Stomach smooth muscle (tissue), 2 donors: ENCODE measurements around the gene TOX2.

Experiments
- H3K27ac ChIP-seq: one replicate; pipeline ENCODE4 v1.7.0; 2013; ENCODE audit warnings: mild to moderate bottlenecking, low read length, inconsistent platforms
- H3K27me3 ChIP-seq, 2 donors: one replicate each; pipeline ENCODE4 v1.7.0; 2013; ENCODE audit warnings: low read length in 2 of 2; ENCODE audit not compliant: insufficient read depth in 2 of 2, control insufficient read depth in 1 of 2
- H3K36me3 ChIP-seq, 2 donors: one replicate each; pipeline ENCODE4 v1.7.0; 2013; ENCODE audit warnings: low read length in 2 of 2; ENCODE audit not compliant: control insufficient read depth in 2 of 2, insufficient read depth in 2 of 2
- H3K4me1 ChIP-seq: one replicate; pipeline ENCODE4 v1.7.0; 2013; ENCODE audit warnings: low read length; ENCODE audit not compliant: control insufficient read depth, insufficient read depth
- H3K4me3 ChIP-seq, 2 donors: one replicate each; pipeline ENCODE4 v1.7.0; 2013; ENCODE audit warnings: low read length in 2 of 2
- H3K9ac ChIP-seq, 2 donors: one replicate each; pipeline ENCODE4 v1.7.0; 2013; ENCODE audit warnings: low read length in 2 of 2, mild to moderate bottlenecking in 1 of 2
- H3K9me3 ChIP-seq, 2 donors: one replicate each; pipeline ENCODE4 v1.7.0; 2013; ENCODE audit warnings: low read length in 2 of 2; ENCODE audit not compliant: control insufficient read depth in 2 of 2
- donor health status: healthy.
- donor health status: Pancreatic carcinoma.

The TOX2 gene

DNA sequence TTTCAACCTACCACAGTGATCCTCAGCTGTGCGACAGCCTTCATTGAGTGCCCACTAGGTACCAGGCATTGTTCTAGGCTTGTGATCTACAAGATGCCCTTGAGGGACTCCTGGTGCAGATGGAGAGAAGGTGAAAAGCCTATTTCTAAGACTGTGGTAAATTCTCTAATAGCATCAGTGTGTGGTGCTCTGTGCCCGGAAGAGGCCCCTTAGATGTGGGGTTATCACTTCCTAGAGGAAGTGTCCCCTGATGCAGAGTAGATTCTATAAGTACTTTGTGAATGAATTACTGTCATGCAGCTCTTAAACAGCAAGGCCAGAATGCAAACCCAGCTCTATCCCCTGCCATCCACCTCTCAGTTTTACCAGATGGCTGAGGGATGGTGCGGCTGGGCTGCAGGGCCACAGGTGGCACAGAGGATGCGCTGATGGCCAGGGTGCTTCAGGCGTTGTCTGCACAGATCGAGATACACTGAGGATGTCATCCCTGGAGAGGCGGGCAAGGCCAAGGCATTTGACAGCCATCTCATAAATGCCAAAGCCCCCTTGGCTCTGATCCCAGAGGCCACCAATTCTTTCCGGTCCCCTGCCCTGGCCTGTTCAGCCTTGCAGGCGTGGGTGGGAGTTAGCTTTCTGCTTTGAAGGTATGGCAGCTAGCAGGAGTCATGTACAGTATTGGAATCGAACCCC is 96.7 kb downstream of the TOX2 start:
- no peak overlapping the region for H3K27ac ChIP-seq
- H3K9ac ChIP-seq, result no peak overlapping the region
- no peaks in the 10 kb centered on the region for H3K27me3 ChIP-seq
- H3K36me3 ChIP-seq, result no peaks in the 10 kb centered on the region
- no peak overlapping the region for H3K4me3 ChIP-seq
- peaks cover 9% of the 10 kb centered on the region for H3K4me1 ChIP-seq
- H3K9me3 ChIP-seq, result no peaks in the 10 kb centered on the region

DNA sequence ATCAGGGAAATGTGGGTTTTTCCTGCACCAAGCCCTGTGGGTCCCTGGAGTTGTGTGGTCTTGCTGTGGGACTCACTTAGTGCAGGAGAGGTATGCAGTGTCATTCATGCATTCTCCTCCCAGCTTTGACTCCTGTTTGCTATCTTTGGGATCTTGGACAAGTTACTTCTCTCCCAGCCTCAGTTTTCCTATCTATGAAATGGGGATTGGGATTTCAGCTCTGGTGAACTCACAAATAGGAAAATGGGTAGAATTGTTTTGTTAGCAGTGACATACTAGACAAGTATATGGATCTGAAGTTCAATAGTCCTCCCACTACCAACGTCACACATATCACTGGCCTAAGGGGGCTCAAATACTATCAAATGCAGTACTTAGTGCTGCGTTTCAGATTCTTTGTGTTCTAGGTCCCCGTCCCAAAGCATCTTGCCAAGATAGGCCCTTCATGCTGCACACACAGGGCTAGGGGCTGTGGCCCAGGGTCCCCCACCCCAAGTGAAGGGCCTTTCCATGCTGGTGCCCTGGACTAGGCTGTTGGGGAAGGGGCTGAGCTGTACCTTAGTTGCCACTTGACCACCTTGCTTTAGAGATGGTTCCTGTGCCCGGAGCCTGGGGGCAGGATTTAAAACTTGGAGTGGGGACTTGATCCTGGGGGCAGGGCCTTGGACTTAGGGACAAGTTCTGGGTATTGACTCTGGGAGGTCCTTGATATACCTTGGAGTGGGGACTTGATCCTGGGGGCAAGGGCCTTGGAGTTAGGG is 98.0 kb downstream of the TOX2 start:
- Histone ChIP-seq H3K27me3 (no peaks in the 10 kb centered on the region), H3K4me3 (no peak overlapping the region), H3K36me3 (no peaks in the 10 kb centered on the region), H3K9me3 (no peaks in the 10 kb centered on the region), H3K9ac (no peak overlapping the region), H3K4me1 (peaks cover 9% of the 10 kb centered on the region), H3K27ac (no peak overlapping the region)

DNA sequence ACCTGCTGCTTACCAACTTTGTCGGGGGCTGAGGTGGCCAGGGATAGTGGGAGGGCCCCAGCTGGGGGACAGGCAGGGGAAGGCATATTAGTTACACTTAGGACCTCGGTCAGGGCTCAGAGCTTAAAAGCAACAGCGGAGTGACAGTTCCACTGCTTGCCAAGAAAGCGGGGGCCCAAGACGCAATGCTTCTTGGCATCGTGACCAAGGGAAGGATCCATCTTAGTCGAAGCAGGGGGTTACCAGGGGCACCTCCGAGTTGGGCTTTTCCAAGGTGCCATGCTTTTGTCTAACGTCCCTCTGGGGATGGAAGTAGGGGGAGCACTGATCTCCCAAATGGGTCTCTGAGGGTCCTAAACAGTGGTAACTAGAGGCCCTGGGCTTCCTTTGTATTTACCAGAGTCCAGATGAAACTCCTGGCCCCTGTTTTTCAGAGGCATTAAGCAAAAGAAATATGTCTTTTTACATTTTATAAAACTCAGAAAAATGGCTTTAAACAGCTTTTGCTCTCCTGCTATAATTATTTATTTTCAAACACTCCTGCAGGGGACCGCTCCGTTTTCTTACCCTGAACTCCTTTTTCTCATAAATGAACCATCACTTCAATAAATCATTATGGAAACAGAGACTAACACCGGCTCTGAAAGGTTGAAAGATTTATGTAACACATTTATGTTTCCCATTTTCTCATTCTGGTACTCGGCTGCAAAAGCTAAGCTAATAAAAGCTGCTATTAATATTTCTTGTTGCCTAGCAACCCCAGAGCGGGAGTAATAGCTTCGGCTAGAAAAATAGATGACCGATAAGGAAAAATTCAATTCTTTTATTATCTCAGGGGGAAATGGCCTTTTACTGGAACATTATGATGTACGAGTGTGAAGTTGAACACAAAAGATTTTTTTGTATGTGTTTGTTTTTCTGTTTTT is 100.4 kb downstream of the TOX2 start:
- Histone ChIP-seq H3K27me3 (peaks cover 0 to 2% of the 10 kb centered on the region in 2 donors), H3K36me3 (no peaks in the 10 kb centered on the region), H3K9me3 (no peaks in the 10 kb centered on the region), H3K27ac (peak overlapping the region; percentile 24), H3K4me1 (peaks cover 16% of the 10 kb centered on the region), H3K4me3 (no peak overlapping the region), H3K9ac (no peak overlapping the region)

DNA sequence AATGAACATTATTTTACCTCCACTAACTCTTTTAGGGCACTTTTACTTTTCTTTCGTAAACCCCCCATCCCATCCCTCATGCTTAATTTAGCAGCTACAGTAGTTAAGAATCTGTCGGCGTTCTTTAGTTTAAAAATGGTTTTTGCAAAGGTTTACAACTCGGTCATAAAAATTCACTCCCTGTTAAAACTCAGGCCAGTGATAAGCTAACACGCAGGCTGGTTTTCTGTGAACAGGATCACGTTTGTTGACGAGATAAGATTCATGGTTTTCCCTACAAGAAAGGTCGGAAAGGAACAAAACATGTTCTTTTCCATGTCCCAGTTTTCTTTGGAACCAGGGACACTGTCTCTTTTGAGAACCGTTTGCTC is 101.1 kb downstream of the TOX2 start:
- Histone ChIP-seq H3K9me3 (no peaks in the 10 kb centered on the region), H3K4me1 (peaks cover 16% of the 10 kb centered on the region), H3K9ac (no peak overlapping the region), H3K27me3 (peaks cover 0 to 2% of the 10 kb centered on the region in 2 donors), H3K36me3 (no peaks in the 10 kb centered on the region), H3K4me3 (no peak overlapping the region), H3K27ac (no peak overlapping the region)

DNA sequence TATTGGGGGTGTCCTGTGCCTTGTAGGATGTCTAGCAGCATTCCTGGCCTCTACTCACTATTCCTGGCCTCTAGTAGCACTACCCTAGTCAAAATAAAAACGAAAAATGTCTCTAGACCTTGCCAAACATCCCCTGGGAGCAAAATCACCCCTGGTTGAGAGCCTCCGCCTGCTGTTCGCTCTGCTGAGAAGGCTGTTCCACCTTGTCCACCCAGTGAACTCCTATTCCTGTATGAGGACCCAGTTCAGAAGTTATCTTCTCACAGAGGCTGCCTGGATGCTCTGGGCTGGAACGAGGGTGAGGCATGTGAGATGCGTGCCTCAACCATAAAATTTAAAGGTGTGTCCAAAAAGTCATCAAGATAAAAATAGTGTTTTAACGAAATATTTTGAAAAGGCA is 101.9 kb downstream of the TOX2 start:
- H3K9ac ChIP-seq, result no peak overlapping the region
- no peaks in the 10 kb centered on the region for H3K36me3 ChIP-seq
- H3K9me3 ChIP-seq, result no peaks in the 10 kb centered on the region
- H3K27ac ChIP-seq, result no peak overlapping the region
- H3K4me1 ChIP-seq, result peaks cover 16% of the 10 kb centered on the region
- H3K27me3 ChIP-seq, result peaks cover 0 to 2% of the 10 kb centered on the region in 2 donors
- H3K4me3 ChIP-seq, result no peak overlapping the region

DNA sequence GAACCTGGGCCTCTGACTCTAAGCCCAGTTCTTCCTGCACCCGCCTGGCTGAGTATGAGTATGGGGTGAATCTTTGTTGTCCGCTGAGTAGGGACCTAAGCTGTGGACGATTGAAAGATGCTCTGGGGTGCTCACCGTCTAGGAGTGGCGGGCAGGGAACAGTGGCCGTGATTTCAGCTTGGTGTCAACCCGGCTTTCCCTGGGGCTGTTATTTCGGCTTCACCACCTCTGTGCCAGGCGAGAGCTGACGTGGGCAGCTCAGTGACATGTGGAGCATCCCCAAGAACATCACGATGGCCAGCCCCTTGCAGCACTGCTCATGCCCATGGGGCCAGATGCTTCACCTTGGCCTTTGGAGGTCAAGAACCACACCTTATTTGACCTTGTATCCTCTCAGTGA is 102.6 kb downstream of the TOX2 start:
- peaks cover 0 to 2% of the 10 kb centered on the region in 2 donors for H3K27me3 ChIP-seq
- no peaks in the 10 kb centered on the region for H3K9me3 ChIP-seq
- H3K9ac ChIP-seq, result no peak overlapping the region
- H3K4me3 ChIP-seq, result no peak overlapping the region
- H3K36me3 ChIP-seq, result no peaks in the 10 kb centered on the region
- H3K27ac ChIP-seq, result peak overlapping the region; percentile 81
- peaks cover 16% of the 10 kb centered on the region for H3K4me1 ChIP-seq

DNA sequence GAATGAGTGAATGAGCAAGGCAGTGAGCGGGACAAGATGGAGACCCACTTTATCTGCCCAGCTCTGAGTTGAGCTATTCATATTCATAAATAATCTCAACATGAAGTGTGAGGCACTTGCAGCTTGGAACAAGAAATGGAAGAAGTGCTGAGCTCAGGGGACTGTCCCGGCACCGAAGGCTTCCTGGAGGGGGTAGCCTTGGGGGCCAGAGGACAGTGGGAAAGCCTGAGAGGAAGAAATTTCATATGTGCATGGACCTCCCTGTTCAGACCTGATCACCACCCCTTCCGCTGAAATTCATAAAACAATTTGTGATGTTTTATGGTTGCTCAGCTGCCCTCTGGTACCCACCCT is 103.2 kb downstream of the TOX2 start:
- peak overlapping the region; percentile 81 for H3K27ac ChIP-seq

DNA sequence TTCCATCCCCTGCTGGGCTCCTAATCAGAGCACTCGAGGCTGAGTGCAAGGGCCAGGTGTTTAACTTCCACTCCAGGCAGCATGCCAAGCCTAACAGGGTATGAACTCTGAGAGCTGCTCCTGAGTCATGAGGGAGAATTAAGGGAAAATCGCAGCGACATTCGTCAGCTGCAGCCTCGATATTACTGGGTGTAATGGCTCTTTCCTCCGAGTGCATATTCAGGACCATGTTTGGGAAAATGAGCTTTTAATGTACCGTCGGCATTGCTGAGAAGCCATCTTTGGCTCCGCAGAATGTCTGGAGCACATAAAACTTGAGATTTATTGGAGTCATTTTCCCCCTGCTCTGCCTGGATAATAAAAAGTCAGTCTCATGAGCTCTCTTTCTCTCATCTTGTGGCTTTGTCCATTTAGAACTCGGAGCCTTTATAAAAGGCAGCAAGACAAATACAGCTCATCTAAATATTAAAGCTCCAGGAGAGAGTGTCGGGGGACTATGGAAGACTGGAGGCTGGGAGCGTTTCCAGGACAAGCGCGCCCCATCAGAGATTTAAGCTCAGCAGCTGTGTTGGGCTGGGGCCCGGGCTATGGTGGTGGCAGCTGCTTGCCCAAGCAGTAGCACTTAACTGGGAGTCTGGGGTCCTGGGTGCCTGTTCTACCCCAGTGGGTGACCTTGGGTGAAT is 103.7 kb downstream of the TOX2 start:
- no peaks in the 10 kb centered on the region for H3K36me3 ChIP-seq
- peaks cover 0 to 2% of the 10 kb centered on the region in 2 donors for H3K27me3 ChIP-seq
- H3K9me3 ChIP-seq, result no peaks in the 10 kb centered on the region
- peaks cover 16% of the 10 kb centered on the region for H3K4me1 ChIP-seq
- H3K9ac ChIP-seq, result peak overlapping the region; percentile 17 to 58
- H3K4me3 ChIP-seq, result peak overlapping the region; percentile 52 to 58
- H3K27ac ChIP-seq, result peak overlapping the region; percentile 81

More for the DNA sequence above, 103.2 kb downstream of the TOX2 start:
- no peaks in the 10 kb centered on the region for H3K9me3 ChIP-seq
- H3K27me3 ChIP-seq, result peaks cover 0 to 2% of the 10 kb centered on the region in 2 donors
- H3K9ac ChIP-seq, result peak overlapping the region; percentile 17 to 58
- H3K36me3 ChIP-seq, result no peaks in the 10 kb centered on the region
- H3K4me3 ChIP-seq, result peak overlapping the region; percentile 52 to 58
- peaks cover 16% of the 10 kb centered on the region for H3K4me1 ChIP-seq

DNA sequence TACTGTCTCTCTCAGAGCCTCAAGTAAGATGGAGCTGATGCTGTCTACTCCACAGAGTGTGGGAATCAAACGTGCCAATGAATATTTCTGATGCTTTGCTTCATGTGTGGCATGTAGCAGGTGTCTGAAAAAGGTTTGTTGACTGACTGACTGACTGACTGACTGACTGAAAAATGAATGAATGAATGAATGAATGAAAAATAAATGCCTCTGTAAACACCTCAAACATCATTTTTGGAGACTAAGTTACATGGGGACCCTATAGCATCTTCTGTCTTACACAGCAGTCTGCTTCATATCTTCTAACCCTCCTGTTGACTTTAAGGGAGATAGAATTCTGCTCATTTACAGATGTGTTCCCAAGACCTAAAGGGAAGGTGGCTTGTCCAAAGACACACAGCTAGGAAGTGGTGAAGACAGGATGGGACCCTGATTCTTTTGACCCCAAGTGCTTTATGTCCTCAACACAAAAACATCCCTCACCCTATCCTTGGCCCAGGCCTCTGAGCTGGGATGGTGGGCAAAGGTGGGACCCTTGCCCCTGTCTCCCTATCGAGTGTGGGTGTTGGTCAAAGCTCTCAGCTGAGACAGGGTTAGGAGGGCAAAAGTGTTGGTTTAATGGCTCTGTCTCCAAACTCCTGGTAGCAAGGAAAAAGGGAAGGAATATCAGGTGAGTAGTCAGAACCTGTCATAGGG is 104.4 kb downstream of the TOX2 start:
- Histone ChIP-seq H3K9ac (peak overlapping the region; percentile 17 to 58), H3K36me3 (no peaks in the 10 kb centered on the region), H3K27me3 (peaks cover 0 to 2% of the 10 kb centered on the region in 2 donors), H3K27ac (peak overlapping the region; percentile 81), H3K4me3 (peak overlapping the region; percentile 52 to 58), H3K9me3 (no peaks in the 10 kb centered on the region), H3K4me1 (peaks cover 16% of the 10 kb centered on the region)
